PC-3 (cell line): ENCODE measurements around the gene STK32C. TPM values are rescaled to one million over a fixed set of nuclear protein-coding genes. Genes with fewer than 3 reads are reported as not detected.

Experiments used
- ATAC-seq: fragments of 200-7000 bp; cut with Tn5 transposase; 2 replicates; pipeline ENCODE4 v1.9.1; 2020; ENCODE audit warnings: mild to moderate bottlenecking, moderate library complexity
- BruUV-seq: library from RNA; stranded (reverse); fragments of 400-500 nt; replicated peaks from 2 replicates; lab custom pipeline; 2021; lab: Mats Ljungman, UMichigan
- CTCF ChIA-PET: fragments of 300-600 bp; sonication (Branson Sonifier 250); formaldehyde crosslinking; loops from one replicate; lab custom pipeline; 2022; ENCODE audit warnings: antibody characterized with exemption; lab: Charles Lee
- POLR2A ChIA-PET: fragments of 300-600 bp; sonication (Branson Sonifier 250); formaldehyde crosslinking; loops from one replicate; lab custom pipeline; 2022; ENCODE audit warnings: antibody characterized with exemption; ENCODE audit not compliant: unreplicated experiment; lab: Charles Lee
- DNase-seq: peaks from one replicate; pipeline ENCODE4 v3.0.0-alpha.2; 2015
- H2AFZ ChIP-seq: fragments of 300-600 bp; sonication (generic); 2 replicates; pipeline ENCODE4 v1.6.0; 2016; ENCODE audit warnings: antibody characterized with exemption, low read length
- H3F3A ChIP-seq: fragments of 300-600 bp; sonication (generic); one replicate; pipeline ENCODE4 v1.6.0; 2017; ENCODE audit warnings: antibody characterized with exemption, low read length, control low read depth, mild to moderate bottlenecking; ENCODE audit not compliant: unreplicated experiment
- H3K27ac ChIP-seq: fragments of 300-600 bp; sonication (generic); 2 replicates; pipeline ENCODE4 v1.5.1; 2016; ENCODE audit warnings: mild to moderate bottlenecking, low read length
- H3K27me3 ChIP-seq: fragments of 300-600 bp; sonication (generic); 2 replicates; pipeline ENCODE4 v1.6.1; 2016; ENCODE audit warnings: low read length, mixed read lengths
- H3K36me3 ChIP-seq: fragments of 300-600 bp; sonication (generic); 2 replicates; pipeline ENCODE4 v1.6.1; 2016; ENCODE audit warnings: low read depth, mixed run types, low read length, mixed read lengths
- H3K4me1 ChIP-seq: fragments of 300-600 bp; sonication (generic); 2 replicates; pipeline ENCODE4 v1.5.1; 2016; ENCODE audit warnings: low read length; ENCODE audit not compliant: insufficient read depth
- H3K4me2 ChIP-seq: fragments of 300-600 bp; sonication (generic); 2 replicates; pipeline ENCODE4 v1.6.0; 2016; ENCODE audit warnings: low read length
- H3K4me3 ChIP-seq: fragments of 300-600 bp; sonication (generic); 2 replicates; pipeline ENCODE4 v1.5.1; 2016; ENCODE audit warnings: mild to moderate bottlenecking, low read length, mixed read lengths
- H3K79me2 ChIP-seq: fragments of 300-600 bp; sonication (generic); 2 replicates; pipeline ENCODE4 v1.6.1; 2017; ENCODE audit warnings: low read length, mixed read lengths
- H3K9ac ChIP-seq: fragments of 300-600 bp; sonication (generic); 2 replicates; pipeline ENCODE4 v1.6.0; 2016; ENCODE audit warnings: mild to moderate bottlenecking, low read length
- H3K9me2 ChIP-seq: fragments of 300-600 bp; sonication (generic); replicated peaks from 2 replicates; pipeline ENCODE4 v1.6.1; 2016; ENCODE audit warnings: mixed run types, low read length, mixed read lengths
- H3K9me3 ChIP-seq: fragments of 300-600 bp; sonication (generic); 2 replicates; pipeline ENCODE4 v1.6.1; 2016; ENCODE audit warnings: low read length, mixed read lengths
- H4K20me1 ChIP-seq: fragments of 300-600 bp; sonication (generic); 2 replicates; pipeline ENCODE4 v1.6.1; 2016; ENCODE audit warnings: low read length, mixed read lengths
- EZH2 ChIP-seq: fragments of 300-600 bp; sonication (generic); IDR thresholded peaks from one replicate; pipeline ENCODE4 v1.6.1; 2017; ENCODE audit warnings: antibody characterized with exemption, mild to moderate bottlenecking, low read length; ENCODE audit not compliant: unreplicated experiment
- EZH2phosphoT487 ChIP-seq: fragments of 300-600 bp; sonication (generic); IDR thresholded peaks from 2 replicates; pipeline ENCODE4 v1.6.1; 2018; ENCODE audit warnings: mild to moderate bottlenecking, antibody characterized with exemption, low read length, borderline replicate concordance
- intact Hi-C: fragments of 100-400 bp; cut with micrococcal nuclease; formaldehyde crosslinking; loops from 2 replicates; pipeline ENCODE4 v1.9.0; 2023
- total RNA-seq: library from RNA; depleted of rRNA; stranded (reverse); fragments of >200 nt; gene quantifications from 2 replicates; pipeline ENCODE4 v1.2.3, GENCODE V29; 2014
- TF ChIP-seq, protein P1 (sequence below): fragments of 300-600 bp; sonication (generic); conservative IDR thresholded peaks from 2 replicates; pipeline ENCODE4 v1.5.1; 2017; ENCODE audit warnings: antibody characterized with exemption, low read depth, mild to moderate bottlenecking, low read length

STK32C gene
- total RNA-seq, 1 experiment from 2014 or later, result 28.3 TPM

- Histone ChIP-seq H3K79me2 (no peaks in the 10 kb centered on the region), H3K4me2 (no peak overlapping the region), H3K9me3 (no peaks in the 10 kb centered on the region), H3K9me2 (no peaks in the 10 kb centered on the region), H3K36me3 (no peaks in the 10 kb centered on the region), H3K27ac (no peak overlapping the region), H3K9ac (no peak overlapping the region), H4K20me1 (no peaks in the 10 kb centered on the region), H3K4me3 (no peak overlapping the region), H3K4me1 (no peaks in the 10 kb centered on the region), H3F3A (no peaks in the 10 kb centered on the region), H3K27me3 (no peaks in the 10 kb centered on the region), H2AFZ (no peak overlapping the region)
- intact Hi-C loops, result no loop called here
- no peak for TF ChIP-seq EZH2phosphoT487
- TF ChIP-seq, protein P1, sequence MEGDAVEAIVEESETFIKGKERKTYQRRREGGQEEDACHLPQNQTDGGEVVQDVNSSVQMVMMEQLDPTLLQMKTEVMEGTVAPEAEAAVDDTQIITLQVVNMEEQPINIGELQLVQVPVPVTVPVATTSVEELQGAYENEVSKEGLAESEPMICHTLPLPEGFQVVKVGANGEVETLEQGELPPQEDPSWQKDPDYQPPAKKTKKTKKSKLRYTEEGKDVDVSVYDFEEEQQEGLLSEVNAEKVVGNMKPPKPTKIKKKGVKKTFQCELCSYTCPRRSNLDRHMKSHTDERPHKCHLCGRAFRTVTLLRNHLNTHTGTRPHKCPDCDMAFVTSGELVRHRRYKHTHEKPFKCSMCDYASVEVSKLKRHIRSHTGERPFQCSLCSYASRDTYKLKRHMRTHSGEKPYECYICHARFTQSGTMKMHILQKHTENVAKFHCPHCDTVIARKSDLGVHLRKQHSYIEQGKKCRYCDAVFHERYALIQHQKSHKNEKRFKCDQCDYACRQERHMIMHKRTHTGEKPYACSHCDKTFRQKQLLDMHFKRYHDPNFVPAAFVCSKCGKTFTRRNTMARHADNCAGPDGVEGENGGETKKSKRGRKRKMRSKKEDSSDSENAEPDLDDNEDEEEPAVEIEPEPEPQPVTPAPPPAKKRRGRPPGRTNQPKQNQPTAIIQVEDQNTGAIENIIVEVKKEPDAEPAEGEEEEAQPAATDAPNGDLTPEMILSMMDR, result no peak
- no peak for TF ChIP-seq EZH2
- POLR2A ChIA-PET, result no interaction called here
- ATAC-seq, result no peak
- no peak for DNase-seq
- CTCF ChIA-PET, result no interaction called here
- BruUV-seq, result no TSS peak
Measured at GRCh38 chr10:132236161-132236560, 71.6 kb downstream of the STK32C start.

DNA sequence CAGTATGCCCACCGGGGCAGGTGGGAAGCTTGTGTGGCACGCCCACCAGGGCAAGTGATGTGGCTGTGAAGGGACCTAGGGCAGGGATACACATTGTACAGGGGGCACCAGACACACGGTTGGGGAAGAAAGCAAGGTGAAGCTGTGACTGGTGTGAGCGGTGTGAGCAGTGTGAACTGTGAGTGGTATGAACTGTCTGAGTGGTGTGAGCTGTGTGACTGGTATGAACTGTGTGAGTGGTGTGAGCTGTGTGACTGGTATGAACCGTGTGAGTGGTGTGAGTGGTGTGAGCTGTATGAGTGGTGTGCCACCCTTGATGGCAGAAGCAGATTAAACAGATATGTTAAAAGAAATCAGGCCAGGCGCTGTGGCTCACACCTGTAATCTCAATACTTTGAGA, 72.9 kb downstream of the STK32C start:
- ATAC-seq (no peak), DNase-seq (no peak)
- no TSS peak for BruUV-seq
- ChIA-PET POLR2A (no interaction called here), CTCF (no interaction called here)
- Histone ChIP-seq H3K4me2 (no peak overlapping the region), H3F3A (no peaks in the 10 kb centered on the region), H2AFZ (no peak overlapping the region), H3K79me2 (no peaks in the 10 kb centered on the region), H3K36me3 (no peaks in the 10 kb centered on the region), H3K9me3 (no peaks in the 10 kb centered on the region), H3K27ac (no peak overlapping the region), H3K9ac (no peak overlapping the region), H3K4me3 (no peak overlapping the region), H3K9me2 (no peaks in the 10 kb centered on the region), H4K20me1 (no peaks in the 10 kb centered on the region), H3K27me3 (no peaks in the 10 kb centered on the region), H3K4me1 (no peaks in the 10 kb centered on the region)
- intact Hi-C loops, result no loop called here
- TF ChIP-seq EZH2 (no peak), EZH2phosphoT487 (no peak)
- TF ChIP-seq, protein P1, result no peak

DNA sequence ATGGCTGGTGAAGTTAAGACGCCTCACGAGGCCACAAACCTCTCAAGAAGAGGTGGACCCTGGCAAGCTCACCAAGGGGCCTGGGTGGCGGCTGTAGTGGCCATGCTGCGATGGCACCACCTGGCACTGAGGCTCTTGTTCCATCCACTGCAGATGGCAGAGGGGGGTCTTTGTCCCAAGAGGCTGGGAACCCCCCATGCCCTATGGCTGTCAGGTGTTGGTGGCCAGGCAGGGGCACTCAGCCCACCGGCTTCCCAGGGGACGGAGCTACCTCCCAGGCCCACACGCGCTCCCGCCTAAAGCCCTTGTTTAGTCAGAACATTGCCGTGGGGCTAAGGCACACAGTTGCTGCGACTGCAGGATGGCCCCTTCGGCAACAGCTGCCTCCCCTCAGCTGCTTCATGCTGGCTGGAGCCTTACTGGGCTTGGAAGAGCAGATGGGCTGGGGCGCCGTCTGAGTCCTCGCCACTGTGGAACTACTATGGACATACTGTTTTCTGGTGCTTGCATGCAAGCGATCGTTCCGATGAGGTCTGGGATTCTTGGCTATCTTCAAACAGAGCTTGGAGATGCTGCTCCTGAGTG, 74.2 kb downstream of the STK32C start:
- Histone ChIP-seq H3K4me2 (no peak overlapping the region), H3K4me1 (no peaks in the 10 kb centered on the region), H4K20me1 (no peaks in the 10 kb centered on the region), H3K9ac (no peak overlapping the region), H3K4me3 (no peak overlapping the region), H3K9me3 (no peaks in the 10 kb centered on the region), H2AFZ (no peak overlapping the region), H3K27me3 (no peaks in the 10 kb centered on the region), H3F3A (no peaks in the 10 kb centered on the region), H3K27ac (no peak overlapping the region), H3K79me2 (no peaks in the 10 kb centered on the region), H3K36me3 (no peaks in the 10 kb centered on the region), H3K9me2 (no peaks in the 10 kb centered on the region)
- TF ChIP-seq EZH2phosphoT487 (no peak), EZH2 (no peak)
- TF ChIP-seq, protein P1, result no peak
- ChIA-PET POLR2A (no interaction called here), CTCF (no interaction called here)
- intact Hi-C loops, result no loop called here
- ATAC-seq (no peak), DNase-seq (no peak)
- BruUV-seq, result no TSS peak
